K562 (cell line): ENCODE data around the gene SLC35G2. TPM values are rescaled to one million over a fixed set of nuclear protein-coding genes. Genes with fewer than 3 reads are reported as not detected.

Experiments
- ATAC-seq: fragments of 200-7000 bp; cut with Tn5 transposase; 3 replicates; pipeline ENCODE4 v1.9.1; 2020; ENCODE audit warnings: moderate library complexity
- BruUV-seq: library from RNA; stranded (reverse); fragments of 400-500 nt; replicated peaks from 2 replicates; lab custom pipeline; 2021; lab: Mats Ljungman, UMichigan
- CTCF ChIA-PET: fragments of 300-600 bp; formaldehyde crosslinking; extraction: SDS; loops from one replicate; lab custom pipeline; 2021; ENCODE audit warnings: low intra/inter-chr PET ratio; lab: Yijun Ruan, JAX
- POLR2A ChIA-PET: fragments of 300-600, 350-650 bp; sonication (Branson Sonifier 250); formaldehyde crosslinking; extraction: SDS; loops from one replicate; lab custom pipeline; 2021; ENCODE audit warnings: antibody characterized with exemption, inconsistent platforms; lab: Yijun Ruan, JAX
- DNase-seq, 4 experiments: peaks; one replicate each; pipeline versions ENCODE4 v3.0.0 to v3.0.0-alpha.2; 2011 to 2018; ENCODE audit warnings: low spot score in 3 of 4, mixed read lengths in 3 of 4; ENCODE audit errors: extremely low read depth in 1 of 4
- FAIRE-seq: peaks from 2 replicates; lab custom pipeline; 2011; peaks lifted over from hg19 to GRCh38; lab: Jason Lieb, UNC
- H2AFZ ChIP-seq: 2 replicates; pipeline ENCODE4 v1.6.0; 2011; ENCODE audit warnings: low read depth, low read length, control low read depth, inconsistent platforms
- H3K27ac ChIP-seq: fragments of 200-600 bp; 3 replicates; pipeline ENCODE4 v1.8.0; 2011; ENCODE audit warnings: low read depth, mild to moderate bottlenecking, control low read depth, inconsistent platforms, low read length, moderate library complexity, mixed read lengths; ENCODE audit errors: extremely low read depth
- H3K27me3 ChIP-seq, 2 experiments: fragments of 300-600 bp in 1 of 2; 2 replicates in 1 of 2; 3 replicates in 1 of 2; pipeline versions ENCODE4 v1.6.0 to v1.8.0; 2011; ENCODE audit warnings: inconsistent platforms in 2 of 2, low read length in 2 of 2, mild to moderate bottlenecking in 1 of 2, mixed read lengths in 1 of 2, moderate library complexity in 1 of 2; ENCODE audit not compliant: control insufficient read depth in 2 of 2, insufficient read depth in 2 of 2
- H3K36me3 ChIP-seq: fragments of 300-600 bp; 3 replicates; pipeline ENCODE4 v1.8.0; 2011; ENCODE audit warnings: mild to moderate bottlenecking, low read length, inconsistent platforms; ENCODE audit not compliant: control insufficient read depth, insufficient read depth
- H3K4me1 ChIP-seq, 2 experiments: fragments of 200-600 bp in 1 of 2; replicated peaks in 1 of 2; 2 replicates in 1 of 2; 3 replicates in 1 of 2; pipeline versions ENCODE4 v1.5.1 to v1.8.0; 2011; ENCODE audit warnings: inconsistent platforms in 2 of 2, low read length in 2 of 2, mild to moderate bottlenecking in 1 of 2, mixed read lengths in 1 of 2, moderate library complexity in 1 of 2; ENCODE audit not compliant: control insufficient read depth in 2 of 2, insufficient read depth in 2 of 2
- H3K4me2 ChIP-seq: 2 replicates; pipeline ENCODE4 v1.6.1; 2011; ENCODE audit warnings: low read length, control low read depth, inconsistent platforms, mixed read lengths; ENCODE audit not compliant: insufficient read depth
- H3K4me3 ChIP-seq: fragments of 200-600 bp; sonication (generic), shearing (Covaris generic); 2 replicates; pipeline ENCODE4 v1.5.1; 2016; ENCODE audit warnings: control low read depth, inconsistent platforms
- H3K79me2 ChIP-seq: fragments of 200-600 bp; 3 replicates; pipeline ENCODE4 v1.8.0; 2011; ENCODE audit warnings: low read length, inconsistent platforms; ENCODE audit not compliant: control insufficient read depth, insufficient read depth
- H3K9ac ChIP-seq, 2 experiments: 2 replicates each; pipeline versions ENCODE4 v1.6.0 to v1.6.1; 2011; ENCODE audit warnings: low read depth in 2 of 2, low read length in 2 of 2, control low read depth in 1 of 2, inconsistent platforms in 1 of 2, mild to moderate bottlenecking in 1 of 2, mixed read lengths in 1 of 2; ENCODE audit not compliant: insufficient read depth in 1 of 2
- H3K9me1 ChIP-seq: one replicate; pipeline ENCODE4 v1.6.0; 2011; ENCODE audit warnings: inconsistent platforms, mild to moderate bottlenecking, low read length, moderate library complexity; ENCODE audit not compliant: control insufficient read depth, insufficient read depth
- H3K9me3 ChIP-seq: replicated peaks from 2 replicates; pipeline ENCODE4 v1.5.1; 2011; ENCODE audit warnings: low read depth, low read length, inconsistent platforms; ENCODE audit not compliant: control insufficient read depth, insufficient read depth
- H4K20me1 ChIP-seq: replicated peaks from 2 replicates; pipeline ENCODE4 v1.6.1; 2011; ENCODE audit warnings: low read length, inconsistent platforms, mixed read lengths; ENCODE audit not compliant: control insufficient read depth, insufficient read depth
- CBFA2T3 ChIP-seq: fragments of 450-650 bp; IDR thresholded peaks from 2 replicates; pipeline ENCODE4 v1.6.1; 2017
- ZNF586 ChIP-seq: fragments of 450-650 bp; formaldehyde crosslinking; conservative IDR thresholded peaks from 2 replicates; pipeline ENCODE4 v1.4.0; 2020; ENCODE audit warnings: mild to moderate bottlenecking, moderate library complexity
- WGBS: fragments of 100-300 bp; shearing (Covaris generic); methylation state at CpG from one replicate; pipeline ENCODE4 v1.1.6; 2016; ENCODE audit warnings: low coverage, mixed read lengths; ENCODE audit not compliant: insufficient coverage; ENCODE audit errors: missing lambda C conversion rate; 5-methylcytosine and 5-hydroxymethylcytosine counted together
- in situ Hi-C: fragments of 300-500 bp; cut with MboI; formaldehyde crosslinking; loops from 4 replicates; pipeline ENCODE4 v1.15.0; 2018; ENCODE audit warnings: inconsistent platforms, mixed read lengths
- intact Hi-C: fragments of 100-400 bp; cut with micrococcal nuclease; formaldehyde crosslinking; loops from 2 replicates; pipeline ENCODE4 v1.14.2; 2022
- polyA plus RNA-seq, 8 experiments: library from polyadenylated mRNA; depleted of rRNA in 4 of 8; stranded (reverse) in 5 of 8; unstranded in 3 of 8; fragments of >200 nt; fragmentation: Nextera tagmentation in 2 of 8; fragmentation: Illumina TruSeq in 1 of 8; extraction: Ambion mirVana in 2 of 8; extraction: Trizol in 1 of 8; gene quantifications; 2 replicates each; pipeline versions ENCODE4 v1.2.1 to v1.2.3, GENCODE V29; 2011 to 2014; ENCODE audit warnings: inconsistent platforms in 1 of 8, missing spikeins in 1 of 8
- total RNA-seq, 7 experiments: library from RNA; depleted of rRNA in 6 of 7; stranded (reverse); fragments of >200 nt in 6 of 7; fragmentation: Illumina TruSeq in 2 of 7; extraction: Trizol in 2 of 7; gene quantifications; 2 replicates each; pipeline versions ENCODE4 v1.2.1 to v1.2.3, GENCODE V29; 2011 to 2021; ENCODE audit warnings: low replicate concordance in 1 of 7

The SLC35G2 gene
- total and polyA plus RNA-seq, 9 of the 15 experiments (the other 6 are each of a cell fraction or from before 2014, with no cell fraction given): 2.6 to 5.9 (median 3.2) TPM

DNA sequence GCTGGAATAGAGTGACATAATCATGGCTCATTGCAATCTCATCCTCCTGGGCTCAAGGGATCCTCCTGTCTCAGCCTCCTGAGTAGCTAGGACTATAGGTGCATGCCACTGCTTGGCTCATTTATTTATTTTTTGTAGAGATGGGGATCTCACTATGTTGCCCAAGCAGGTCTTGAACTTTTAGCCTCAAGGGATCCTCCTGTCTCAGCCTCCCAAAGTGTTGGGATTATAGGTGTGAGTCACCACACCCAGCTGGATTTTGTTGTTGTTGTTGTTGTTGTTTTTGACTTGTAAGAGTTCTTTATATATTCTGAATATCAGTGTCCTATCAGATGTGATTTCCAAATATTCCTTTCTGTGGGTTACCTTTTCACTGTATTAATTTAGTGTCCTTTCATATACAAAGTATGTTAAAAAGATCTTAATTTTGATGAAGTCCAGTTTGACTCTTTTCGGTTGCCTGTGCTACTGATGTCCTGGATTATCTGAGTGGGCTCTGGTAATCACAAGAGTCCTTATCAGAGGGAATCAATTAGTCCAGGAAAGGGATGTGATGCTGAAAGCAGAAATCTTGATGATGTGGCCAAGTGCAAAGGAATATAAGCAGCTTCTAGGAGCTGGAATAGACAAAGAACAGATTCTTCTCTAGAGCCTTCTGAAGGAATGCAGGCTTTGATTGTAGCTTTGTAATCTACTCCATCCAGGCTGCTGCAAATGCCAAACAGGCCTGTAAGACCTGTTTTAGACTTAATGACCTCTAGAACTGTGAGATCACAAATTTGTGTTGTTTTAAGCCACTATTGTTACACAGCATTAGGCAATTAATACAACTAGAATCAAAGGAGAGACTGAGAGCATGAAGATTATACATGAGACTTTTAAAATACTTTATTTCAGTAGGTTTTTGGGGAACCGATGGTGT lies 73.3 kb downstream of the SLC35G2 start:
- H3K9me3 ChIP-seq: no peaks in the 10 kb centered on the region
- CTCF ChIA-PET: no interaction called here
- FAIRE-seq: no peak
- intact Hi-C loops: no loop called here
- H3K36me3 ChIP-seq: no peaks in the 10 kb centered on the region; the same call in 2 of the 3 replicates
- no peak overlapping the region for H3K4me3 ChIP-seq
- TF ChIP-seq CBFA2T3 (peak; percentile 29; the same call in 1 of the 2 replicates), ZNF586 (no peak)
- DNase-seq: no peak
- peaks cover 2 to 6% of the 10 kb centered on the region in 2 experiments; a peak in 3 of 5 replicates for H3K4me1 ChIP-seq
- H3K27ac ChIP-seq: no peak overlapping the region
- 21% methylated on average over 2 of the region's 2 CpGs for WGBS
- H3K9me1 ChIP-seq: no peaks in the 10 kb centered on the region
- no TSS peak for BruUV-seq
- POLR2A ChIA-PET: no interaction called here
- in situ Hi-C loops: no loop called here
- ATAC-seq: no peak
- no peak overlapping the region for H2AFZ ChIP-seq
- H3K27me3 ChIP-seq: no peaks in the 10 kb centered on the region
- peaks cover 79% of the 10 kb centered on the region for H3K79me2 ChIP-seq
- H3K4me2 ChIP-seq: no peak overlapping the region
- no peak overlapping the region for H3K9ac ChIP-seq
- H4K20me1 ChIP-seq: peaks cover 21% of the 10 kb centered on the region; the same call in 1 of the 2 replicates

DNA sequence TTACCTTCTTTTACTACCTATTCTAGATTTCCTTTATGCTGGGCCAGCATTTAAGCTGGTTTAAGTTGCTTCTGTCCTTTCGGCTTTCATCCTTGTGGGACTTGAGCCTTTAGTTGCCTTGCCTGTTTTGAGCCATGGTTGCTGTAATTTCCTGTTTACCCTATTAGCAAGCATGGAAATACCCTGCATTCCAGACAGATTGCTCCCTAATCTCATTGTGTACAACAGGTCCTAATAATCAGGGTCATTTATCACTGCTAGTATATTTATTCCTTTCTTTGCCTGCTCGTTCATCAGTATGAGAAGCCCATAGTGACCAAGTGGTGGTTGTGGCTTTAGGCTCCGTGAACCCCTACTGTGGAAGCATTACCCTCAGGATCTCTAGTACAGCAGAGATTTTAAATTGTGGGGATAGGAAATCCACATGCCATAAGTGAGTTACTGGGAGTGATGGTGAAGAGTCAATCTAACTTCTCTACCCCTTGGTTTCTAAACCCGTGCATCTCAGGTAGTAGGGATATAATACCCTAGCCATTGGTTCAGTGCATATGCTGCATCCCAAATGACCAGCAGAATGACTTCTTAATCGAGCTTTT lies 75.0 kb downstream of the SLC35G2 start:
- no peak for ATAC-seq
- WGBS: 58% methylated on average over 4 of the region's 5 CpGs
- no peak overlapping the region for H3K4me3 ChIP-seq
- no peak for FAIRE-seq
- intact Hi-C loops (no loop called here), in situ Hi-C loops (no loop called here)
- no peaks in the 10 kb centered on the region for H3K27me3 ChIP-seq
- no peak overlapping the region for H3K4me2 ChIP-seq
- no peak overlapping the region for H3K27ac ChIP-seq
- peaks cover 1 to 6% of the 10 kb centered on the region in 2 experiments; a peak in 4 of 5 replicates for H3K4me1 ChIP-seq
- no peak overlapping the region for H3K9ac ChIP-seq
- no peaks in the 10 kb centered on the region for H3K9me3 ChIP-seq
- BruUV-seq: no TSS peak
- H3K36me3 ChIP-seq: no peaks in the 10 kb centered on the region
- ChIA-PET CTCF (no interaction called here), POLR2A (no interaction called here)
- H3K9me1 ChIP-seq: no peaks in the 10 kb centered on the region
- H3K79me2 ChIP-seq: peaks cover 76% of the 10 kb centered on the region
- peaks cover 32% of the 10 kb centered on the region for H4K20me1 ChIP-seq
- H2AFZ ChIP-seq: no peak overlapping the region
- DNase-seq: no peak
